WERI-Rb-1 (cell line): Measurements from ENCODE around the gene ZNF443.
"Not testable (repeated sequence)": the region's sequence is repeated elsewhere in the genome, so short reads cannot be mapped to it uniquely, and the experiment has no call there.

Experiments used
- DNase-seq: peaks from one replicate; pipeline ENCODE4 v3.0.0-alpha.2; 2020
- H3K27ac ChIP-seq: fragments of 250-450 bp; sonication (Bioruptor Pico); 2 replicates; pipeline ENCODE4 v1.5.1; 2020; ENCODE audit warnings: mild to moderate bottlenecking, moderate library complexity
- H3K27me3 ChIP-seq: fragments of 250-450 bp; sonication (Bioruptor Pico); 2 replicates; pipeline ENCODE4 v1.5.1; 2021; ENCODE audit warnings: mild to moderate bottlenecking, low read depth, moderate library complexity; ENCODE audit not compliant: insufficient read depth, severe bottlenecking
- H3K36me3 ChIP-seq: fragments of 250-450 bp; sonication (Bioruptor Pico); 2 replicates; pipeline ENCODE4 v1.5.1; 2020; ENCODE audit warnings: mild to moderate bottlenecking, moderate library complexity
- H3K4me3 ChIP-seq: 2 replicates; pipeline ENCODE4 v1.5.1; 2011; ENCODE audit warnings: low read depth, mild to moderate bottlenecking, control low read depth, low read length
- H3K9me3 ChIP-seq: fragments of 250-450 bp; sonication (Bioruptor Pico); 2 replicates; pipeline ENCODE4 v1.5.1; 2021; ENCODE audit warnings: mild to moderate bottlenecking, moderate library complexity; ENCODE audit not compliant: severe bottlenecking
- CTCF ChIP-seq: IDR thresholded peaks from 2 replicates; pipeline ENCODE4 v1.5.1; 2011; ENCODE audit warnings: low read depth, mild to moderate bottlenecking, control low read depth, inconsistent platforms, low read length

ZNF443 gene

DNA sequence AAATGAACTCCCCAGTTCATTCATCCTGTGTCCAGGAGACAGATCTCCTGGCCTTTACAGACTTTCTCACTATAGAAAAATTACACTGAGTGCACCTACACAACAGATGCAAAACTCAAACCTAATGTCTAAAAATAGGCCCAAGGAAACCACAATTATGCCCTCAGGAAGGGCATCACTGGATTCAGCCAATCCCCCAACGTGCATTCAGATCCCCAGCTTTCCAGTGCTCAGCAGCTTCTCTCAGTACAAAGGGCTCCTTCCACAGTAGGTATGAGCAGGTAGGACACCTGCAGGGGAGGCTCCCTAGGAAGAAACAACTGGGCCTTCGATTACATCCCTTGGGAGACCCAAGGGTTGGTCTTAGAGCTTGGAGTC lies 41.7 kb upstream of the ZNF443 start:
- no peak overlapping the region for H3K4me3 ChIP-seq
- TF ChIP-seq CTCF, result no peak
- no peak overlapping the region for H3K27ac ChIP-seq
- no peaks in the 10 kb centered on the region for H3K27me3 ChIP-seq
- H3K9me3 ChIP-seq, result no peaks in the 10 kb centered on the region
- DNase-seq, result no peak
- peaks cover 5% of the 10 kb centered on the region for H3K36me3 ChIP-seq

GRCh38 chr19:12481781-12482508 lies 41.1 kb upstream of the ZNF443 start:
- no peaks in the 10 kb centered on the region for H3K27me3 ChIP-seq
- no peak overlapping the region for H3K4me3 ChIP-seq
- no peak for DNase-seq
- H3K27ac ChIP-seq, result no peak overlapping the region
- peaks cover 5% of the 10 kb centered on the region for H3K36me3 ChIP-seq
- no peak for TF ChIP-seq CTCF
- no peaks in the 10 kb centered on the region for H3K9me3 ChIP-seq

DNA sequence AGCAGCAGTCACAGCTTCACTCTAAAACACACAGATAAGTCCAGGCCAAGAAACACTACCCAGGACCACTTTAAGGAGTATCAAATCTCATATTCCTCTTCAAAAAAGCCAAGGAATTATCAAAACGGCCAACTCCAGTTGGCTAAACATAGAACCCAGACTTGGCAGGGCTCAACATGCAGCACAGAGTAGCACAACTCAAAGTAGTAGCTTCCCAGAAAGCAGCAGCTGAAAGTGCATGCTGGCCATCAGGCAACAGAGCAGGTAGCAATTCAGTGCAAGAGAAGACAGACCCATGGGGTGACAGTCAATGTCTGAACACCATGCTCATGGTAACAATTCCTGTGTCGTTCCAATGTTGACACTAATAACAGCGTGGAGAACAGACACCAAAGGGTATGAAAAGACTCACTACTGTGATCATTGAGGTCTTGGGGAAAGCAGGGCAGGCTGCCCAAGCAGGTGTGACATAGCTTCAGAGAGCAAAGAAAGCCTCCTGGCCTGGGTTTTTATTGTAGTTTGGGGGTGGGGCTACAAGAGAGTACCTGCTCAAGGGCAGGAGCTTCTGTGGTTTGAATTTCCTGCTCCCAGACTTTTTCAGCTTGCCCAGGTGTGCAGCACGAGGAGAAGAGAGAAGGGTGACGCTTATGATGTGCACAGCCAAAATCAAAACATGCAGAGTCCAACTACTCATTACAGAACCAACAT lies 37.6 kb upstream of the ZNF443 start:
- Histone ChIP-seq H3K27ac (no peak overlapping the region), H3K9me3 (no peaks in the 10 kb centered on the region), H3K4me3 (no peak overlapping the region), H3K36me3 (peaks cover 2% of the 10 kb centered on the region; the same call in 1 of the 2 replicates), H3K27me3 (no peaks in the 10 kb centered on the region)
- no peak for TF ChIP-seq CTCF
- DNase-seq, result no peak

DNA sequence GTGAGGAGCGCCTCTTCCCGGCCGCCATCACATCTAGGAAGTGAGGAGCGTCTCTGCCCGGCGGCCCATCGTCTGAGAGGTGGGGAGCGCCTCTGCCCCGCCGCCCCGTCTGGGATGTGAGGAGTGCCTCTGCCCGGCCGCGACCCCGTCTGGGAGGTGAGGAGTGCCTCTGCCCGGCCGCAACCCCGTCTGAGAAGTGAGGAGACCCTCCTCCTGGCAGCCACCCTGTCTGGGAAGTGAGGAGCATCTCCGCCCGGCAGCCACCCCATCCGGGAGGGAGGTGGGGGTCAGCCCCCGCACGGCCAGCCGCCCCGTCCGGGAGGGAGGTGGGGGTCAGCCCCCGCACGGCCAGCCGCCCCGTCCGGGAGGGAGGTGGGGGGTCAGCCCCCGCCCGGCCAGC lies 26.8 kb upstream of the ZNF443 start:
- peaks cover 22% of the 10 kb centered on the region for H3K9me3 ChIP-seq
- H3K36me3 ChIP-seq, result peaks cover 30% of the 10 kb centered on the region
- H3K4me3 ChIP-seq, H3K27ac ChIP-seq, DNase-seq, H3K27me3 ChIP-seq: not testable (repeated sequence)

GRCh38 chr19:12465211-12465610 lies 24.4 kb upstream of the ZNF443 start:
- H3K36me3 ChIP-seq, result peaks cover 30% of the 10 kb centered on the region
- H3K4me3 ChIP-seq, result no peak overlapping the region
- no peak for DNase-seq
- no peak for TF ChIP-seq CTCF
- no peak overlapping the region for H3K27ac ChIP-seq
- H3K9me3 ChIP-seq, result peaks cover 19% of the 10 kb centered on the region
- H3K27me3 ChIP-seq, result no peaks in the 10 kb centered on the region

DNA sequence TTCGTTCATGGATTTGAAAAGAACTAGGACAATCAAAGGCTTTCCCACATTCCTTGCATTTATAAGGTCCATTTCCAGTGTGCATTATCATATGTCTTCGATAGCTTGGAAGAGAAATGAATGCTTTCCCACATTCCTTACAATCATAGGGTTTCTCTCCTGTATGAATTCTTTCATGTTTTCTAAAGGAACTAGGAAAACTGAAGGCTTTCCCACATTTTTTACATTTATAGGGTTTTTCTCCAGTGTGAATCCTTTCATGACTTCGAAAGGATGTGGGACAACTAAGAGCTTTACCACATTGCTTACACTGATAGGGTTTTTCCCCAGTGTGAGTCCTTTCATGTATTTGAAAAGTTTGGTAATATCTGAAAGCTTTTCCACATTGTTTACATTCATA lies 23.9 kb upstream of the ZNF443 start:
- H3K27ac ChIP-seq, result no peak overlapping the region
- DNase-seq, result no peak
- H3K9me3 ChIP-seq, result peaks cover 18% of the 10 kb centered on the region
- H3K4me3 ChIP-seq, result no peak overlapping the region
- no peak for TF ChIP-seq CTCF
- H3K27me3 ChIP-seq, result no peaks in the 10 kb centered on the region
- peaks cover 30% of the 10 kb centered on the region for H3K36me3 ChIP-seq

DNA sequence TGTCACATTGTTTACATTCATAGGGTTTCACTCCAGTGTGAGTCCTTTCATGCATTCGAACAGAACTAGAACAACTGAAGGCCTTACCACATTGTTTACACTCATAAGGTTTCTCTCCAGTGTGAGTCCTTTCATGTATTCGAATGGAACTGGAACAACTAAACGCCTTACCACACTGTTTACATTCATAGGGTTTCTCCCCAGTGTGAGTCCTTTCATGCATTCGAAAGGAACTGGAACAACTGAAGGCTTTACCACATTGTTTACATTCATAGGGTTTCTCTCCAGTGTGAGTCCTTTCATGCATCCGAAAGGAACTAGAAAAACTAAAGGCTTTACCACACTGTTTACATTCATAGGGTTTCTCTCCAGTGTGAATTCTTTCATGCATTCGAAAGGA lies 23.3 kb upstream of the ZNF443 start:
- H3K9me3 ChIP-seq, result peaks cover 18% of the 10 kb centered on the region
- peaks cover 30% of the 10 kb centered on the region for H3K36me3 ChIP-seq
- not testable (repeated sequence) for H3K4me3 ChIP-seq, H3K27me3 ChIP-seq, DNase-seq, H3K27ac ChIP-seq
